Measurements from ENCODE around the gene TNFSF12.

TNFSF12 gene

DNA sequence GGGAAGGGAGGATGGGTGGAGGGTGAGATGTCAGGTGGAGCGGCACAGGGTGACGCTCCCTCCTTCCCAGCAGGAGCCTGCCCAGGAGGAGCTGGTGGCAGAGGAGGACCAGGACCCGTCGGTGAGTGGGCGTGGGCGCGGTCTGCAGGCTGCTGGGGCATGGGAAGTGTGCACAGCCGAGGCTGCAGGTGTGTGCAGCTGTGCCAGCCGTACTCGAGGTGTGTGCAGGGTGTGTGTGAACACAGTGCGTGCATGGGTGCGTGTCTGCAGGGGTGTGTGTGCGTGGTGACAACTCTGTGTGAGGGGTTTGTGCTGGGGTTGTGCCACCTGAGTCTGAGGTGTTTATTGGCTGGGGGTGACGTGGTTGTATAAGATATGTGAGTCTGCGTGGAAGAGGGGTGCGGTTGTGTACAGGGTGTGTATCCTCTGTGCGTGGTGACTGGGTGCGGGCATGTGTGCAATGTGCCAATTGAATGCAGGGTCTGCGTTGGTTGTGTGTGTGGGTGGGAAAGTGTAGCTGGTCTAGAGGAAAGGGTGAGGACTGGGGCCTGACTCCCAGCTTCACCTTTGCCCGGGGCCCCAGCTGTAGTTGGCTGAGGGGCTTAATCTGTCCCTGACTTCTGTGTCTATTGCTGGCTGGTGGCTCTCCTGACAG is 670 bp downstream of the TNFSF12 start:
- Histone ChIP-seq H3K27ac (no peak overlapping the region), H3K36me3 (replicated peaks) (no peaks in the 10 kb centered on the region), H3K4me3 (ENCODE audit: low read depth, low read length) (peak overlapping the region; percentile 66), H3K27me3 (replicated peaks) (no peaks in the 10 kb centered on the region)
- TF ChIP-seq, protein P1, sequence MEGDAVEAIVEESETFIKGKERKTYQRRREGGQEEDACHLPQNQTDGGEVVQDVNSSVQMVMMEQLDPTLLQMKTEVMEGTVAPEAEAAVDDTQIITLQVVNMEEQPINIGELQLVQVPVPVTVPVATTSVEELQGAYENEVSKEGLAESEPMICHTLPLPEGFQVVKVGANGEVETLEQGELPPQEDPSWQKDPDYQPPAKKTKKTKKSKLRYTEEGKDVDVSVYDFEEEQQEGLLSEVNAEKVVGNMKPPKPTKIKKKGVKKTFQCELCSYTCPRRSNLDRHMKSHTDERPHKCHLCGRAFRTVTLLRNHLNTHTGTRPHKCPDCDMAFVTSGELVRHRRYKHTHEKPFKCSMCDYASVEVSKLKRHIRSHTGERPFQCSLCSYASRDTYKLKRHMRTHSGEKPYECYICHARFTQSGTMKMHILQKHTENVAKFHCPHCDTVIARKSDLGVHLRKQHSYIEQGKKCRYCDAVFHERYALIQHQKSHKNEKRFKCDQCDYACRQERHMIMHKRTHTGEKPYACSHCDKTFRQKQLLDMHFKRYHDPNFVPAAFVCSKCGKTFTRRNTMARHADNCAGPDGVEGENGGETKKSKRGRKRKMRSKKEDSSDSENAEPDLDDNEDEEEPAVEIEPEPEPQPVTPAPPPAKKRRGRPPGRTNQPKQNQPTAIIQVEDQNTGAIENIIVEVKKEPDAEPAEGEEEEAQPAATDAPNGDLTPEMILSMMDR (IDR thresholded peaks at IDR 0.05; ENCODE audit: low read depth, low read length, missing control alignments): no peak
- no peak for DNase-seq
- in situ Hi-C loops (cut with HindIII; ENCODE audit: low pct_ligation_motif_present, low sequenced_read_pairs): no loop called here

DNA sequence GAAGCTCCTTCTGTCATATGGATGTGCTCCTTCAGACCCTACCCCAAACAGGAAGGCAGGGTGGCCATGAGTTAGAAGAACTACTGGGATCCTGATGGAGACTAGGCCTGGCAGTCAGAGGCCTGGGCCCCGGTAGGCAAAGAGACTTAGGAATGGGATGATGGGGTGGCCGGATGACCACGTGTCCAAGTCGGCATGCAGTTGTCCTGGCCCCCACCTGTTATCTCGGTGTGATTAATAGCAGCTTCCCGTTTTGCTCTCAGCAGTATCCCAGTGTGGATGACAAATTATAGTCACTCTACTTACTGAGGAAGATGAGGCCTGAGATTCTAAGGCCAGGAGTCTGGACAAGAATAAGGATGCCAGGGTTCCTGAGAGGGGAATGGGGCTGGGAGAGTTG is 1.5 kb downstream of the TNFSF12 start:
- Histone ChIP-seq H3K27me3 (replicated peaks) (no peaks in the 10 kb centered on the region), H3K4me3 (ENCODE audit: low read depth, low read length) (no peak overlapping the region), H3K27ac (no peak overlapping the region), H3K36me3 (replicated peaks) (no peaks in the 10 kb centered on the region)
- TF ChIP-seq, protein P1 (IDR thresholded peaks at IDR 0.05; ENCODE audit: low read depth, low read length, missing control alignments): no peak
- no peak for DNase-seq
- in situ Hi-C loops (cut with HindIII; ENCODE audit: low pct_ligation_motif_present, low sequenced_read_pairs): no loop called here

DNA sequence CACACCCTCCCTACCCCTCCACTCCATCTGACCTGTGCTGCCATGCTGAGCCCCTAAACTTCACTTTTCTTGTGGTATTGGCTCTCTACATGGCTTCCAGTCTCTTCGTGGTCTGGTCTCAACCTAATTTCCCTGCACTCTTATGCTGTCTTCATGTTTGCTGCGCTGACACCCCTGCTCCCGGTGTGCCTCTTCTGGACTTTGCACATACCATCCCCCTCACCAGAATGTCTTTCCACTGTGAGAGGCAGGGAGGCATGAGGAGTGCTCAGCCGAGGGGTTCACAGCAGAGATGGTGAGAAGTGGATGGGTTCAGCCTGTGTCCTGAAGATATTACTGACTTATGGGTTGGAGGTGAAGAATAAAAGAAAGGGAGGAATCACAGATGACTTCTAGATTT is 2.5 kb downstream of the TNFSF12 start:
- no peaks in the 10 kb centered on the region for H3K36me3 ChIP-seq (replicated peaks)
- TF ChIP-seq, protein P1 (IDR thresholded peaks at IDR 0.05; ENCODE audit: low read depth, low read length, missing control alignments): no peak
- no peak for DNase-seq
- in situ Hi-C loops (cut with HindIII; ENCODE audit: low pct_ligation_motif_present, low sequenced_read_pairs): no loop called here
- no peak overlapping the region for H3K4me3 ChIP-seq (ENCODE audit: low read depth, low read length)
- no peaks in the 10 kb centered on the region for H3K27me3 ChIP-seq (replicated peaks)
- no peak overlapping the region for H3K27ac ChIP-seq

DNA sequence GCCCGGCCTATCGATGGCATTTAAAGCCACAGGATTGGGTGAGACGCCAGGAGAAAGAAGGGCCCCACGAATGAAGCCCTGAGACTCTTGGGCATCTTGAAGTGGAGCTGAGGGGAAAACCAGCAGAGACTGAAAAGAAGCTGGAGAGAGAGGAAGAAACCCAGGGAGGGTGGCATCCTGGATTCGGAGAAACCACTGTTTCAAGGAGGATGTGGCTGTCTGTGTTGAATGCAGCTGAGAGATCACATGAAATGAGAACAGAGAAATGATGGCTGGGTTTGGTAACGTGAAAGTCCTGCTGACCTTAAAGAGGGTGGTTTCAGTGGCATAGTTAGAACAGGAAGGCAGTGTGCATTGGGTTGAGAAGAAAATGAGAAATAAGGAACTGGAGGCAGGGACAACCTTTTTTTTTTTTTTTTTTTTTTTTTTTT is 3.8 kb downstream of the TNFSF12 start:
- Histone ChIP-seq H3K36me3 (replicated peaks) (no peaks in the 10 kb centered on the region), H3K4me3 (ENCODE audit: low read depth, low read length) (no peak overlapping the region), H3K27me3 (replicated peaks) (no peaks in the 10 kb centered on the region), H3K27ac (no peak overlapping the region)
- in situ Hi-C loops (cut with HindIII; ENCODE audit: low pct_ligation_motif_present, low sequenced_read_pairs): no loop called here
- TF ChIP-seq, protein P1 (IDR thresholded peaks at IDR 0.05; ENCODE audit: low read depth, low read length, missing control alignments): no peak
- DNase-seq: no peak

DNA sequence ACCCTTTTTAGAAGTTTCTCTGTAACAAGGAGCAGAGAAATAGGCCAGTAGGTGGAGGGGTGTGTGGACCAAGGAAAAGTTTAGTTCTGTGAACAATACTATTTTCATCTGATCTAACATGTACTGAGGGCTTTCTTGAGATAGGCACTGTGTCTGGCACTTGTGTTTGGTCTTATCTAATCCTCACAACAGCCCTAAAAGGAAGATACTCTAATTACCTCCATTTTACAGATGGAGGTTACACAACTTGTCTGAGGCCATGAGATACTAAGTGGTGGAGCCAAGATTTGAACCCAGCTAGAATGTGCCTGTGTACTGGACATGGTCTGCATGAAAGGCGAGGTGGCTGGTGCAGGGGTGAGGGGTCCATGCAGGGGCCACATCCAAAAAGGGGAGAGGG is 4.5 kb downstream of the TNFSF12 start:
- no peak for DNase-seq
- Histone ChIP-seq H3K4me3 (ENCODE audit: low read depth, low read length) (no peak overlapping the region), H3K27me3 (replicated peaks) (no peaks in the 10 kb centered on the region), H3K27ac (no peak overlapping the region), H3K36me3 (replicated peaks) (no peaks in the 10 kb centered on the region)
- TF ChIP-seq, protein P1 (IDR thresholded peaks at IDR 0.05; ENCODE audit: low read depth, low read length, missing control alignments): no peak
- in situ Hi-C loops (cut with HindIII; ENCODE audit: low pct_ligation_motif_present, low sequenced_read_pairs): no loop called here

Measured in brain microvascular endothelial cell (primary cell).